Brain microvascular endothelial cell (primary cell): ENCODE measurements around the gene LHFPL4.

Experiments used
- DNase-seq: peaks from one replicate; pipeline ENCODE4 v3.0.0-alpha.2; 2020
- H3K27ac ChIP-seq: fragments of 250-450 bp; sonication (Bioruptor Pico); 2 replicates; pipeline ENCODE4 v1.5.1; 2020; ENCODE audit warnings: mild to moderate bottlenecking, moderate library complexity
- H3K27me3 ChIP-seq: fragments of 250-450 bp; sonication (Bioruptor Pico); replicated peaks from 2 replicates; pipeline ENCODE4 v1.5.1; 2020; ENCODE audit warnings: mild to moderate bottlenecking
- H3K36me3 ChIP-seq: fragments of 250-450 bp; sonication (Bioruptor Pico); replicated peaks from 2 replicates; pipeline ENCODE4 v1.5.1; 2020; ENCODE audit warnings: mild to moderate bottlenecking
- H3K4me3 ChIP-seq: 2 replicates; pipeline ENCODE4 v1.5.1; 2011; ENCODE audit warnings: low read depth, mild to moderate bottlenecking, control low read depth, low read length, moderate library complexity
- in situ Hi-C: cut with HindIII; loops from 2 replicates; pipeline ENCODE4 v1.10.0; 2017; ENCODE audit warnings: low sequenced_read_pairs, low pct_ligation_motif_present
- TF ChIP-seq, protein P1 (sequence below): IDR thresholded peaks from 2 replicates; pipeline ENCODE4 v1.5.1; 2011; ENCODE audit warnings: low read depth, mild to moderate bottlenecking, moderate library complexity, low read length, control low read depth, inconsistent platforms; ENCODE audit errors: missing control alignments

LHFPL4 gene

DNA sequence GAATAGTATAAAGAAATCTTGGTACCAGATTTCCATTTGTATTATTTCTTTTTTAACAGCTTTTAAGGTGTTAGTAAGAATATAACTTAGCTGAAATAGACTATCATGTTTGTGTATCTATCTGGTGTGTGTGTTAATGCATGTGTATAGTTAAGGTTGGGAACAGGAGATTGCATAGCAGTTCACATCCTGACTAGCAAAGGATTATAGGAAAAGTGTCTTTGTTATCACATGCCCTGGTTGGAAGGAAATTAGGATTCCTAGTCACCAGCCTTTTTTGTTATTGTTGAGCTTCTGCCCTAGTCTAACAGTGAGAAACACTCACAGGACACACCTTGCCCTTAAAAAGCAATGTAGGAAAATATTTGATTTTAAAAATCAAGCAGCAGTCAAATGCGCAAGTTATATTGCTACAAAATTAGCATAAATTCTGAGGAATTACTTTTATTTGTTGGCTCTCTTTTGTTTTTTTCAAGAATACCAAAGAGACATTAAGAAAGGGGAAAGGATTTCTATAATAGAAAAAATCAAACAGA, 98.0 kb downstream of the LHFPL4 start:
- Histone ChIP-seq H3K27me3 (no peaks in the 10 kb centered on the region), H3K36me3 (peaks cover 58% of the 10 kb centered on the region), H3K4me3 (no peak overlapping the region), H3K27ac (no peak overlapping the region)
- in situ Hi-C loops: loop anchor here (25.0 kb wide), 1 partner anchor 93 kb away; the partner anchor contains the start of gene THUMPD3
- no peak for DNase-seq
- TF ChIP-seq, protein P1, sequence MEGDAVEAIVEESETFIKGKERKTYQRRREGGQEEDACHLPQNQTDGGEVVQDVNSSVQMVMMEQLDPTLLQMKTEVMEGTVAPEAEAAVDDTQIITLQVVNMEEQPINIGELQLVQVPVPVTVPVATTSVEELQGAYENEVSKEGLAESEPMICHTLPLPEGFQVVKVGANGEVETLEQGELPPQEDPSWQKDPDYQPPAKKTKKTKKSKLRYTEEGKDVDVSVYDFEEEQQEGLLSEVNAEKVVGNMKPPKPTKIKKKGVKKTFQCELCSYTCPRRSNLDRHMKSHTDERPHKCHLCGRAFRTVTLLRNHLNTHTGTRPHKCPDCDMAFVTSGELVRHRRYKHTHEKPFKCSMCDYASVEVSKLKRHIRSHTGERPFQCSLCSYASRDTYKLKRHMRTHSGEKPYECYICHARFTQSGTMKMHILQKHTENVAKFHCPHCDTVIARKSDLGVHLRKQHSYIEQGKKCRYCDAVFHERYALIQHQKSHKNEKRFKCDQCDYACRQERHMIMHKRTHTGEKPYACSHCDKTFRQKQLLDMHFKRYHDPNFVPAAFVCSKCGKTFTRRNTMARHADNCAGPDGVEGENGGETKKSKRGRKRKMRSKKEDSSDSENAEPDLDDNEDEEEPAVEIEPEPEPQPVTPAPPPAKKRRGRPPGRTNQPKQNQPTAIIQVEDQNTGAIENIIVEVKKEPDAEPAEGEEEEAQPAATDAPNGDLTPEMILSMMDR: no peak

DNA sequence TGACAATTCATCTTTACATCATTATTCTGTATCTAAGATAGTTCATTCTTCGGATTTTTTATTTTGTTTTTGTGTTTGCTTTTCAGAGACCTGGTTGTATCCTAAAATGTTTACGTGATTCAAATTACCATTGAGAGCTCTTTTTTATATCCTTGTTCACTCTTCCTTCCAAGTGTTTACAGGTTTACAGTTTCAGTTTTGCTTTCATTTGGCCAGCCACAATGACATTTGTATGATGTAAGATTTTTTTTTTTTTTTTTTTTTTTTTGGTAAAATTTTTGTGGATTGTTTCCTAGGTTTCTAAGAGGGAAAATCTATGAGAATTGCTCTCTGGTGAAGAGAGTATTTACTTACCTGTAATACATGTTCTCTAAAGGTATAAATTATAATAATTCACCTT, 101.2 kb downstream of the LHFPL4 start:
- no peak for DNase-seq
- in situ Hi-C loops: loop anchor here (25.0 kb wide), 1 partner anchor 90 kb away; the partner anchor contains the start of gene THUMPD3
- no peak overlapping the region for H3K27ac ChIP-seq
- H3K36me3 ChIP-seq: peaks cover 70% of the 10 kb centered on the region
- no peaks in the 10 kb centered on the region for H3K27me3 ChIP-seq
- TF ChIP-seq, protein P1: no peak
- H3K4me3 ChIP-seq: no peak overlapping the region

DNA sequence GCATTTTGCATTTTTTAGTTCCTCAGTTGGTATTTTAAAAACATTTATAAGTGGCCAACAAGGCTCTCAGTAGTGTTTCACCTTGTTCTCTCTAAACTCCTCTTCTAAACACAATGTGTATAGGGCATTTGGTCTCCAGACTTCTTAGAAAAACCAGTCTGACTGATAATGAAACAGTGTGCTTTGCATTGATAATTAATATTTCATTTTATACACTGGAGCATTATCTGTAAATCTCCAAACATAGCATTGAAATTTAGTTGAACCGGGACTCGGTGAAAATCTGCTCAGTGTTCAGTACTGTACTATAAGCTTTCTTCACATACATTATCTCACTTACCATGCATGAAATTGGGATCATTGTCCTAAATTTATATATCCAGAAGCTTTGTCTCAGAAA, 102.6 kb downstream of the LHFPL4 start:
- Histone ChIP-seq H3K4me3 (no peak overlapping the region), H3K27ac (no peak overlapping the region), H3K36me3 (peaks cover 72% of the 10 kb centered on the region), H3K27me3 (no peaks in the 10 kb centered on the region)
- in situ Hi-C loops: loop anchor here (25.0 kb wide), 1 partner anchor 89 kb away; the partner anchor contains the start of gene THUMPD3
- TF ChIP-seq, protein P1: no peak
- DNase-seq: no peak

DNA sequence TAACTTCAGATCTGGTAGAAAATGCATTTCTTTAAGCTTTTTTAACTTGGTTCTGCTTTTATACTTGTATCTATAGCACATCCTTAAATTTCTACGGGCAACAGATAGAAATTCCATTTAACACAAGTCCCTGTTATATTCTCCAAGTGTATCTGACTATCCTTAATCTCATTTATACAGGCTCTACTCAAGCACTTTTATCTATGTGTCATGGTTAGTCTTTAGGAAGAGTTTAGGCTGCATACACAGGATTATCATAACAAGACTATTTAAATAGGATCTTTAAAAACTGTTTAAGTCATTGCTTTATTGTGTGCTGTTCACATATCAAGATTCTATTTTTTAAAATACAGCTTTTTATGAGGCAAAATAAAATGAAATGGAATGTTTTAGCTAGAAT, 103.5 kb downstream of the LHFPL4 start:
- TF ChIP-seq, protein P1: no peak
- no peak overlapping the region for H3K4me3 ChIP-seq
- no peaks in the 10 kb centered on the region for H3K27me3 ChIP-seq
- DNase-seq: no peak
- no peak overlapping the region for H3K27ac ChIP-seq
- in situ Hi-C loops: loop anchor here (25.0 kb wide), 1 partner anchor 88 kb away; the partner anchor contains the start of gene THUMPD3
- peaks cover 72% of the 10 kb centered on the region for H3K36me3 ChIP-seq

DNA sequence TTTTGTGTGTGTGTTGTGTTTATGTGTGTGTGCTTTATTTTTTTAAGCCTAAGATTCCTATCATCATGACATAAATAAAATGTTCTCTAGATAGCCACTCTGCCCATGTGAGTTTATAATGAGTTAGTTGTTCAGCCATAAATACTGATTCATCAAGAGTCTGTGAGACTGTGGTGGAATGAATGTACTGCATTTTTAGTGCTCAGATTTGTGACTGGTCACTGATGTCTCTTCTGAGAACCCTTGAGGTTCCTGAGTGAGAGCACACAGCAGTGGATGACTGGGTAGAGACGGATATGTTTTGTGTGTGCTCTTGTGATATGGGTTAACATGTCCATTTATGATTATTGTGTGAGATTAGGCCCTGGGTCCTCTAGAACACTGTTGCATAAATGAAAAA, 105.0 kb downstream of the LHFPL4 start:
- TF ChIP-seq, protein P1: no peak
- no peak for DNase-seq
- peaks cover 78% of the 10 kb centered on the region for H3K36me3 ChIP-seq
- no peaks in the 10 kb centered on the region for H3K27me3 ChIP-seq
- in situ Hi-C loops: no loop called here
- H3K4me3 ChIP-seq: no peak overlapping the region
- no peak overlapping the region for H3K27ac ChIP-seq
